HEK293 (cell line): Measurements from ENCODE around the gene PRR19.
A peak's percentile ranks its signal among the peaks of the same experiment; 100 is the strongest.

Experiments
- CTCF ChIA-PET: fragments of 350-600 bp; formaldehyde crosslinking; extraction: SDS; loops from one replicate; lab custom pipeline; 2021; ENCODE audit warnings: antibody characterized with exemption; lab: Yijun Ruan, JAX
- POLR2A ChIA-PET: fragments of 300-600 bp; formaldehyde crosslinking; extraction: SDS; loops from one replicate; lab custom pipeline; 2020; ENCODE audit warnings: antibody characterized with exemption, inconsistent platforms; lab: Yijun Ruan, JAX
- H3K27ac ChIP-seq: fragments of 200-500 bp; sonication (Bioruptor generic); 2 replicates; pipeline ENCODE4 v1.5.1; 2014; ENCODE audit warnings: low read depth, low read length, control low read depth, inconsistent platforms; ENCODE audit errors: extremely low read depth
- H3K36me3 ChIP-seq, 2 experiments: fragments of 200-500 bp in 1 of 2; sonication (Bioruptor generic) in 1 of 2; 1 replicate in 1 of 2; 2 replicates in 1 of 2; pipeline ENCODE4 v1.5.1; 2014 to 2017; ENCODE audit warnings: inconsistent platforms in 2 of 2, low read length in 2 of 2; ENCODE audit not compliant: control insufficient read depth in 2 of 2, insufficient read depth in 1 of 2
- H3K4me1 ChIP-seq: fragments of 200-500 bp; sonication (Bioruptor generic); 2 replicates; pipeline ENCODE4 v1.5.1; 2014; ENCODE audit warnings: mild to moderate bottlenecking, low read length, inconsistent platforms; ENCODE audit not compliant: control insufficient read depth, insufficient read depth
- H3K4me3 ChIP-seq: 2 replicates; pipeline ENCODE4 v1.5.1; 2011; ENCODE audit warnings: low read depth, mild to moderate bottlenecking, control low read depth, low read length, moderate library complexity
- H3K9me3 ChIP-seq: fragments of 200-500 bp; sonication (Bioruptor generic); 2 replicates; pipeline ENCODE4 v1.5.1; 2014; ENCODE audit warnings: low read depth, low read length, inconsistent platforms; ENCODE audit not compliant: control insufficient read depth, insufficient read depth
- BCL11A ChIP-seq: fragments of 450-650 bp; formaldehyde crosslinking; IDR thresholded peaks from 2 replicates; pipeline ENCODE4 v1.5.1; 2016; ENCODE audit warnings: low read depth, missing biosample characterization, missing genetic modification characterization
- GFI1B ChIP-seq: fragments of 450-650 bp; formaldehyde crosslinking; IDR thresholded peaks from 2 replicates; pipeline ENCODE4 v1.5.1; 2016; ENCODE audit warnings: missing biosample characterization, missing genetic modification characterization
- GLIS1 ChIP-seq: fragments of 450-650 bp; formaldehyde crosslinking; IDR thresholded peaks from 2 replicates; pipeline ENCODE4 v1.5.1; 2016; ENCODE audit warnings: missing biosample characterization, missing genetic modification characterization
- GLIS2 ChIP-seq: fragments of 450-650 bp; formaldehyde crosslinking; IDR thresholded peaks from 2 replicates; pipeline ENCODE4 v1.5.1; 2016; ENCODE audit warnings: missing biosample characterization, missing genetic modification characterization
- KLF10 ChIP-seq: fragments of 450-650 bp; IDR thresholded peaks from 2 replicates; pipeline ENCODE4 v1.5.1; 2018; ENCODE audit warnings: missing biosample characterization, mild to moderate bottlenecking, missing genetic modification characterization
- KLF7 ChIP-seq: fragments of 450-650 bp; formaldehyde crosslinking; IDR thresholded peaks from 2 replicates; pipeline ENCODE4 v1.5.1; 2016; ENCODE audit warnings: missing biosample characterization, missing genetic modification characterization, borderline replicate concordance
- MYNN ChIP-seq: fragments of 450-650 bp; formaldehyde crosslinking; IDR thresholded peaks from 2 replicates; pipeline ENCODE4 v1.5.1; 2016; ENCODE audit warnings: missing biosample characterization, missing genetic modification characterization, borderline replicate concordance
- MZF1 ChIP-seq: fragments of 450-650 bp; formaldehyde crosslinking; IDR thresholded peaks from 2 replicates; pipeline ENCODE4 v1.5.1; 2017; ENCODE audit warnings: missing biosample characterization, missing genetic modification characterization, borderline replicate concordance
- SP3 ChIP-seq: fragments of 450-650 bp; formaldehyde crosslinking; IDR thresholded peaks from 2 replicates; pipeline ENCODE4 v1.5.1; 2016; ENCODE audit warnings: missing biosample characterization, missing genetic modification characterization
- TCF7L2 ChIP-seq: IDR thresholded peaks from 2 replicates; pipeline ENCODE4 v1.6.1; 2011; ENCODE audit warnings: low read depth, mild to moderate bottlenecking, inconsistent platforms, low read length, moderate library complexity, borderline replicate concordance
- ZBTB20 ChIP-seq: fragments of 450-650 bp; formaldehyde crosslinking; IDR thresholded peaks from 2 replicates; pipeline ENCODE4 v1.5.1; 2016; ENCODE audit warnings: missing biosample characterization, missing genetic modification characterization
- ZBTB21 ChIP-seq: fragments of 450-650 bp; formaldehyde crosslinking; IDR thresholded peaks from 2 replicates; pipeline ENCODE4 v1.5.1; 2017; ENCODE audit warnings: missing biosample characterization, missing genetic modification characterization
- ZFP69B ChIP-seq: fragments of 450-650 bp; formaldehyde crosslinking; IDR thresholded peaks from 2 replicates; pipeline ENCODE4 v1.5.1; 2016; ENCODE audit warnings: missing biosample characterization, missing genetic modification characterization
- ZNF112 ChIP-seq: fragments of 450-650 bp; formaldehyde crosslinking; IDR thresholded peaks from 2 replicates; pipeline ENCODE4 v1.5.0; 2017; ENCODE audit warnings: missing biosample characterization, missing genetic modification characterization
- ZNF121 ChIP-seq: fragments of 450-650 bp; formaldehyde crosslinking; IDR thresholded peaks from 2 replicates; pipeline ENCODE4 v1.5.1; 2016; ENCODE audit warnings: missing biosample characterization, missing genetic modification characterization
- ZNF140 ChIP-seq: fragments of 450-650 bp; formaldehyde crosslinking; IDR thresholded peaks from 2 replicates; pipeline ENCODE4 v1.5.1; 2016; ENCODE audit warnings: missing biosample characterization, missing genetic modification characterization
- ZNF324 ChIP-seq: fragments of 450-650 bp; formaldehyde crosslinking; IDR thresholded peaks from 2 replicates; pipeline ENCODE4 v1.5.1; 2016; ENCODE audit warnings: missing biosample characterization, missing genetic modification characterization
- ZNF449 ChIP-seq: fragments of 450-650 bp; formaldehyde crosslinking; IDR thresholded peaks from 2 replicates; pipeline ENCODE4 v1.5.1; 2017; ENCODE audit warnings: missing biosample characterization, mild to moderate bottlenecking, missing genetic modification characterization, moderate library complexity
- ZNF510 ChIP-seq: fragments of 450-650 bp; formaldehyde crosslinking; IDR thresholded peaks from 2 replicates; pipeline ENCODE4 v1.5.1; 2018; ENCODE audit warnings: mild to moderate bottlenecking, missing genetic modification characterization, missing biosample characterization; ENCODE audit not compliant: insufficient replicate concordance
- ZNF518A ChIP-seq: fragments of 450-650 bp; formaldehyde crosslinking; conservative IDR thresholded peaks from 2 replicates; pipeline ENCODE4 v1.5.1; 2016; ENCODE audit warnings: low read depth, missing biosample characterization, missing genetic modification characterization
- ZNF549 ChIP-seq: fragments of 450-650 bp; IDR thresholded peaks from 2 replicates; pipeline ENCODE4 v1.5.1; 2018; ENCODE audit warnings: missing biosample characterization, missing genetic modification characterization, mild to moderate bottlenecking, inconsistent platforms, moderate library complexity
- ZNF555 ChIP-seq: fragments of 450-650 bp; formaldehyde crosslinking; conservative IDR thresholded peaks from 2 replicates; pipeline ENCODE4 v1.5.1; 2017; ENCODE audit warnings: missing biosample characterization, mild to moderate bottlenecking, missing genetic modification characterization, inconsistent platforms
- ZNF610 ChIP-seq: fragments of 450-650 bp; formaldehyde crosslinking; IDR thresholded peaks from 2 replicates; pipeline ENCODE4 v1.5.1; 2016; ENCODE audit warnings: missing biosample characterization, missing genetic modification characterization, borderline replicate concordance
- ZNF629 ChIP-seq: fragments of 450-650 bp; formaldehyde crosslinking; IDR thresholded peaks from 2 replicates; pipeline ENCODE4 v1.5.1; 2017; ENCODE audit warnings: missing biosample characterization, missing genetic modification characterization
- ZNF777 ChIP-seq: fragments of 450-650 bp; formaldehyde crosslinking; IDR thresholded peaks from 2 replicates; pipeline ENCODE4 v1.5.1; 2017; ENCODE audit warnings: missing biosample characterization, missing genetic modification characterization, borderline replicate concordance
- ZNF785 ChIP-seq: fragments of 450-650 bp; formaldehyde crosslinking; IDR thresholded peaks from 2 replicates; pipeline ENCODE4 v1.5.1; 2016; ENCODE audit warnings: missing biosample characterization, missing genetic modification characterization
- ZNF791 ChIP-seq: fragments of 450-650 bp; formaldehyde crosslinking; IDR thresholded peaks from 2 replicates; pipeline ENCODE4 v1.5.1; 2016; ENCODE audit warnings: missing biosample characterization, missing genetic modification characterization
- ZNF837 ChIP-seq: fragments of 450-650 bp; formaldehyde crosslinking; IDR thresholded peaks from 2 replicates; pipeline ENCODE4 v1.5.1; 2016; ENCODE audit warnings: missing biosample characterization, missing genetic modification characterization
- ZSCAN4 ChIP-seq: fragments of 450-650 bp; formaldehyde crosslinking; IDR thresholded peaks from 2 replicates; pipeline ENCODE4 v1.5.1; 2017; ENCODE audit warnings: missing biosample characterization, missing genetic modification characterization

PRR19 gene

GRCh38 chr19:42325308-42325895, 23.5 kb downstream of the PRR19 start, which contains the start of gene MEGF8 (continued):
- TF ChIP-seq ZNF324 (tag by site-specific recombination) (peak; percentile 69; the same call in 1 of the 2 replicates), ZFP69B (tag by site-specific recombination) (no peak; the same call in none of the 2 replicates), ZNF777 (tag by site-specific recombination) (no peak), ZNF121 (tag by site-specific recombination) (no peak), MZF1 (tag by site-specific recombination) (no peak), ZNF112 (tag by site-specific recombination) (no peak), SP3 (tag by site-specific recombination) (peak; percentile 99), ZNF549 (tag by site-specific recombination) (no peak), ZNF837 (no peak), ZBTB21 (tag by site-specific recombination) (no peak), BCL11A (no peak), ZNF518A (peak; percentile 75), ZNF791 (tag by site-specific recombination) (no peak), ZNF555 (no peak)

- Histone ChIP-seq H3K27ac (peak overlapping the region; percentile 92), H3K9me3 (no peaks in the 10 kb centered on the region), H3K36me3 (no peaks in the 10 kb centered on the region; a peak in 1 of 3 replicates), H3K4me1 (peaks cover 43% of the 10 kb centered on the region), H3K4me3 (peak overlapping the region; percentile 67)
- ChIA-PET POLR2A (interaction anchor here (0.7 kb wide), 1 partner anchor 98 kb away, joined by 6 read pairs; no protein-coding TSS in a partner anchor), CTCF (interaction anchor here (1.0 to 1.7 kb wide), 4 partner anchors 15 to 114 kb away, joined by 3 to 7 read pairs (median 4); no protein-coding TSS in a partner anchor)
- TF ChIP-seq ZNF449 (tag by site-specific recombination) = no peak
- peak; percentile 24; the same call in 1 of the 2 replicates for TF ChIP-seq GLIS1
- TF ChIP-seq GFI1B (tag by site-specific recombination) = no peak
- TF ChIP-seq ZNF510 (tag by site-specific recombination) = no peak
- no peak for TF ChIP-seq GLIS2 (tag by site-specific recombination)
- no peak for TF ChIP-seq KLF10 (tag by site-specific recombination)
- no peak for TF ChIP-seq ZNF785 (tag by site-specific recombination)
- TF ChIP-seq ZNF140 (tag by site-specific recombination) = no peak
- peak; percentile 35; the same call in 1 of the 2 replicates for TF ChIP-seq ZBTB20 (tag by site-specific recombination)
- TF ChIP-seq ZNF610 (tag by site-specific recombination) = no peak
- no peak for TF ChIP-seq ZNF629 (tag by site-specific recombination)
- no peak for TF ChIP-seq TCF7L2
- TF ChIP-seq ZBTB21 (tag by site-specific recombination) = no peak
- no peak for TF ChIP-seq MYNN
- TF ChIP-seq KLF7 (tag by site-specific recombination) = no peak
- TF ChIP-seq ZSCAN4 (tag by site-specific recombination) = no peak
- 0 out of 2 replicates have a peak, but pooled peaks have one; percentile 12 for TF ChIP-seq ZNF777 (tag by site-specific recombination)
These were observed 24.2 kb downstream of the PRR19 start for GRCh38 chr19:42325896-42326771.
